ENCODE data around the gene CSNK2A2. TPM values are rescaled to one million over a fixed set of nuclear protein-coding genes. Genes with fewer than 3 reads are reported as not detected.

CSNK2A2 gene
- total and polyA plus RNA-seq, 2 donors (not counting 3 experiments of a cell fraction or from before 2014, with no cell fraction given), result 43.3 to 125 TPM

DNA sequence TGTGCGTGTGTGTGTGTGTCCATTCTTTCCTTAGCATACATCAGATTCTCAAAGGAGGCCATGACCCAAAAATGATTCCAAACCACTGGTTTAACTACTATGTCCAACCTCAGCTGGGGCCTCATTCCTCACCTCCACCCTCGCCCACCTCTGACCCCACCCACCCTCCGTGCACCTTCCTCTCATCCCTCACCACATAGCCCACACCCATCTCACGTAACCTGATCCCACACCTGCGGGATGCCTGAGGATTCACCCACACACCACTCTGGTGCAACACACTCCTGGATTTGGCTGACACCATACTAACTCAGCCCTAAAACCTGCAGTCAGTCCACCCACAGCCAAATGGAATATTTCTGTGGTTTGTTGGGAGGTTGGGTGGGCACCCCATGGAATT is 3.3 kb upstream of the CSNK2A2 start:
- no peak for TF ChIP-seq GATA2 (IDR thresholded peaks at IDR 0.05; ENCODE audit: insufficient read depth, insufficient read length, low read depth, low read length)
- TF ChIP-seq, protein P1, sequence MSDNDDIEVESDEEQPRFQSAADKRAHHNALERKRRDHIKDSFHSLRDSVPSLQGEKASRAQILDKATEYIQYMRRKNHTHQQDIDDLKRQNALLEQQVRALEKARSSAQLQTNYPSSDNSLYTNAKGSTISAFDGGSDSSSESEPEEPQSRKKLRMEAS (IDR thresholded peaks at IDR 0.05; ENCODE audit: insufficient read depth, insufficient read length), result no peak
- no peak for TF ChIP-seq JUN (IDR thresholded peaks at IDR 0.05; ENCODE audit: borderline replicate concordance, insufficient read depth, insufficient read length, low read depth)
- no peak for TF ChIP-seq EZH2 (IDR thresholded peaks at IDR 0.05; ENCODE audit: borderline replicate concordance, low read depth, low read length, severe bottlenecking)
- TF ChIP-seq FOS (IDR thresholded peaks at IDR 0.05; ENCODE audit: borderline replicate concordance, insufficient read depth, low read length), result no peak
- no peak for TF ChIP-seq POLR2AphosphoS5 (IDR thresholded peaks at IDR 0.05; ENCODE audit: insufficient read depth, low read depth, low read length)
- TF ChIP-seq, protein P2, sequence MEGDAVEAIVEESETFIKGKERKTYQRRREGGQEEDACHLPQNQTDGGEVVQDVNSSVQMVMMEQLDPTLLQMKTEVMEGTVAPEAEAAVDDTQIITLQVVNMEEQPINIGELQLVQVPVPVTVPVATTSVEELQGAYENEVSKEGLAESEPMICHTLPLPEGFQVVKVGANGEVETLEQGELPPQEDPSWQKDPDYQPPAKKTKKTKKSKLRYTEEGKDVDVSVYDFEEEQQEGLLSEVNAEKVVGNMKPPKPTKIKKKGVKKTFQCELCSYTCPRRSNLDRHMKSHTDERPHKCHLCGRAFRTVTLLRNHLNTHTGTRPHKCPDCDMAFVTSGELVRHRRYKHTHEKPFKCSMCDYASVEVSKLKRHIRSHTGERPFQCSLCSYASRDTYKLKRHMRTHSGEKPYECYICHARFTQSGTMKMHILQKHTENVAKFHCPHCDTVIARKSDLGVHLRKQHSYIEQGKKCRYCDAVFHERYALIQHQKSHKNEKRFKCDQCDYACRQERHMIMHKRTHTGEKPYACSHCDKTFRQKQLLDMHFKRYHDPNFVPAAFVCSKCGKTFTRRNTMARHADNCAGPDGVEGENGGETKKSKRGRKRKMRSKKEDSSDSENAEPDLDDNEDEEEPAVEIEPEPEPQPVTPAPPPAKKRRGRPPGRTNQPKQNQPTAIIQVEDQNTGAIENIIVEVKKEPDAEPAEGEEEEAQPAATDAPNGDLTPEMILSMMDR (IDR thresholded peaks at IDR 0.05; ENCODE audit: extremely low read depth in 1 of 2, insufficient read depth in 1 of 2, low read depth in 1 of 2, low read length in 2 of 2), result no peak
- no peak for TF ChIP-seq MYC (IDR thresholded peaks at IDR 0.05; ENCODE audit: low read depth, low read length)
- TF ChIP-seq POLR2A (IDR thresholded peaks at IDR 0.05; ENCODE audit: low read depth, low read length), result no peak
- dilution Hi-C loops (cut with MboI; ENCODE audit: extremely low pct_ligation_motif_present, low sequenced_read_pairs), result no loop called here
- CTCF ChIA-PET, result no interaction called here
- no peak for FAIRE-seq
- peaks cover 15% of the 10 kb centered on the region for H3K79me2 ChIP-seq (ENCODE audit: control insufficient read depth, insufficient read depth, low read length)
- no peaks in the 10 kb centered on the region for H4K20me1 ChIP-seq (replicated peaks; ENCODE audit: control insufficient read depth, extremely low read depth, insufficient read depth, low read length)
- H3K4me3 ChIP-seq (replicated peaks in 1 of 3; ENCODE audit: insufficient read depth in 1 of 3, low read depth in 1 of 3, low read length in 3 of 3), result no peak overlapping the region
- H3K9ac ChIP-seq (replicated peaks; ENCODE audit: extremely low read depth, insufficient read depth, low read length), result no peak overlapping the region
- no peaks in the 10 kb centered on the region for H3K9me1 ChIP-seq (replicated peaks; ENCODE audit: control insufficient read depth, extremely low read depth, insufficient read depth, low read length)
- POLR2A ChIA-PET, result interaction anchor here (0.7 kb wide), 1 partner anchor 24 kb away, joined by 3 read pairs; no protein-coding TSS in a partner anchor
- no peaks in the 10 kb centered on the region for H3K36me3 ChIP-seq (ENCODE audit: control insufficient read depth in 2 of 2, extremely low read depth in 1 of 2, insufficient read depth in 2 of 2, low read length in 2 of 2)
- H2AFZ ChIP-seq (ENCODE audit: low read depth, low read length), result no peak overlapping the region
- H3K4me1 ChIP-seq (ENCODE audit: control insufficient read depth, extremely low read depth, insufficient read depth, low read length), result peaks cover 9% of the 10 kb centered on the region
- H3K9me3 ChIP-seq (replicated peaks; ENCODE audit: control insufficient read depth, insufficient read depth, low read length), result no peaks in the 10 kb centered on the region
- peaks cover 0 to 6% of the 10 kb centered on the region in 2 experiments for H3K27me3 ChIP-seq (ENCODE audit: control insufficient read depth in 2 of 2, insufficient read depth in 2 of 2, low read length in 2 of 2)
- no peak overlapping the region for H3K4me2 ChIP-seq (ENCODE audit: insufficient read depth, low read length)
- no peak for DNase-seq (ENCODE audit: low read depth, low spot score)
- intact Hi-C loops (cut with micrococcal nuclease), result no loop called here
- BruUV-seq (replicated peaks), result no TSS peak
- no peak overlapping the region for H3K27ac ChIP-seq (ENCODE audit: insufficient read depth, low read depth, low read length)

Measured in endothelial cell of umbilical vein (primary cell).